GM18870 (cell line): ENCODE results near the gene OR52K2.
"Not testable (repeated sequence)": the region's sequence is repeated elsewhere in the genome, so short reads cannot be mapped to it uniquely, and the experiment has no call there.

ENCODE experiments used
- ATAC-seq: cut with Tn5 transposase; IDR thresholded peaks from one replicate; pipeline ENCODE4 v1.9.1; 2021; ENCODE audit warnings: moderate library complexity; ENCODE audit not compliant: unreplicated experiment

The OR52K2 gene

DNA sequence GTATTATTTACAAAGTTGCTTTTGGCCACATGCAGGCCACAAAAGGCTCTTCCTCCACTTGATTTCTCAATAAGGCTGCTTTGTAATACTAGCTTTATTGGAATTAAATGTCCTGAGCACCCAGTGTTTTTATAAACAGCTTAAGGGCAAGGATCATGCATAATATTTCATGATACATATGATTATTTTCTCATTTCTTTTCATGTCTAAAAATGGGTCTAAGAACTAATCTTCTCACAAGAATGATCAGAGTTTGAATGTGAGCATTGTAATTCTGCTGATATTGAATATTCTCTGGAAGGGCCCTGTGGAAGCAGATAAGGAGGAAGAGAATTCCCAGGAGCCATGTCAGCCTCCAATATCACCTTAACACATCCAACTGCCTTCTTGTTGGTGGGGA, at the start of gene OR52K2:
TSS of gene OR52K2 (plus strand) at position 301 of the 400 bp plus-strand sequence. CDS start at position 346, 45 bp downstream.
- ATAC-seq = no peak

GRCh38 chr11:4406206-4406605, 42.9 kb upstream of the OR52K2 start:
- ATAC-seq = not testable (repeated sequence)

DNA sequence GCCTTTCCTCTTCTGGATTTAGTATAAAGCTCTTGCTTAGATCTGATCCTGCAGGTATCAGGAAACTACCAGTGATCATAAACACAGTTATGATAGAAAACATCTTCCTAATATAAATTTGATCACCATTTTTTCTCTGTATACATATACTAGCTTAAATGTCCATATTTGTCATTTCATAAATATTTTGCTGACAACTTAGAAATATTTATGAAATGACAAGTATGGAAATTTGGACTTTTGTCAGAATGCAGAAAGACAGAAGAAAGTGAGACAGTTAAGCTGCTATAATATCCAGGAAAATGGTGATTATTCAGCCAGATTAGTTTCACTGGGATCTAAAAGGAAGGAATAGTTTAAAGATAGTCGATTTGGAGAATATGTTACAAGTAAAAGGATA, 32.8 kb upstream of the OR52K2 start:
- no peak for ATAC-seq

GRCh38 chr11:4416816-4417215, 32.3 kb upstream of the OR52K2 start:
- no peak for ATAC-seq

GRCh38 chr11:4418403-4418802, 30.7 kb upstream of the OR52K2 start:
- ATAC-seq = no peak

DNA sequence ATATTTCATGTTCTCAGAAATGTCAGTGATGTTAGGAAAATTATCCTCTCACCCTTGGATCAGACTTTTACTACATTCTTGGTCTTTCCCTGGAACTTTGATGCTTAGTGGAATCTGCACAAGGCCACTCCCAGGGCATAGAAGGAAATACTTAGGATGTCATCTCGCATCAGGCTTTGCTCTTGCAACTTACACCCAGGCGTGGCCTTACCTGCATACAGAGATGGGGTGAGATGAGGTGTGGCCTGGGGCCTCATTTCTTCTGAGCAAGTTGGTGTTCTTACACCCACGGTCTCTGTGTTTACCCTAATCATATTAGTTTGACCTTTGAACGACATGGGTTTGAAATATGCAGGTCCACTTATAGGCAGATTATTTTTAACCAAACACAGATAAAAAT, 19.0 kb upstream of the OR52K2 start:
- no peak for ATAC-seq

GRCh38 chr11:4433856-4434255, 15.2 kb upstream of the OR52K2 start:
- ATAC-seq = no peak

- no peak for ATAC-seq
These were observed 12.7 kb upstream of the OR52K2 start for GRCh38 chr11:4436411-4436810.

DNA sequence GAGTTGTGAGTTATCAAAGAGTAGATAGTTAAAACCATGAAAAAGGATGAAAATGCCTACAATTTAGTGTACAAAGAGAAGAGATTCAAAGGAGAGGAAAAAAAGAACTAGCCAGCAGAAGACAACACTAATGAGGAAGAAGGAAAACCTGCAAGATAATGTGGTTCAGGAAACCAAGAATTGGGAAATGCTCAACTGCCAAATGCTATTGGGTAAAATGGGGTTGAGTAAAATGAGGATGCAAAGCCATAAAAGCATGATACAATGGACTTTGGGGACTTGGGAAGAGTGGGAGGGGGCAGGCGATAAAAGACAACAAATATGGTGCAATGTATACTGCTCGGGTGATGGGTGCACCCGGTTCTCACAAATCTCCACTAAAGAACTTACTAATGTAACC, 7.6 kb upstream of the OR52K2 start:
- no peak for ATAC-seq

- no peak for ATAC-seq
These were observed 5.7 kb upstream of the OR52K2 start for GRCh38 chr11:4443232-4443891.

DNA sequence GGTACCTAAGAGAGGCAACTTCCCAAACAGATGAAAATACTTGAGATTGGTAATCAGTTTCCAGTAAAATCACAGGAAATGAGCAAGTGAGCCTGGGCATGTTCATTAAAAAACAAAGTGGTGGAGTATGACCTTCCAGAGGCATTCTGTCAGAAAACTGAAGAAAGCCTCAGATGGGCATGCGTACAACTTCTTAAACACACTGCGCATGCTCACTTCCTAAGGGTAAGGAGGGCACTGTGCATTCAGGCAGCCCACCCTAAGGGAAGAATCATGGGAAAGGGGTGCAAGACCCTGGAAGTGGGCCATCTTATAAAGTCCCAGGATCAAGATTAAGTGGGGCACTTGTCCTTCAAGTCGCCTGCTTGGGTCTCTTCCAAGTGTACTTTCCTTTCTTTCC, 4.0 kb downstream of the OR52K2 start:
- ATAC-seq = no peak

- ATAC-seq = no peak
These were observed 4.9 kb downstream of the OR52K2 start for GRCh38 chr11:4454021-4454420.

GRCh38 chr11:4455419-4455818, 6.3 kb downstream of the OR52K2 start:
- ATAC-seq = no peak

DNA sequence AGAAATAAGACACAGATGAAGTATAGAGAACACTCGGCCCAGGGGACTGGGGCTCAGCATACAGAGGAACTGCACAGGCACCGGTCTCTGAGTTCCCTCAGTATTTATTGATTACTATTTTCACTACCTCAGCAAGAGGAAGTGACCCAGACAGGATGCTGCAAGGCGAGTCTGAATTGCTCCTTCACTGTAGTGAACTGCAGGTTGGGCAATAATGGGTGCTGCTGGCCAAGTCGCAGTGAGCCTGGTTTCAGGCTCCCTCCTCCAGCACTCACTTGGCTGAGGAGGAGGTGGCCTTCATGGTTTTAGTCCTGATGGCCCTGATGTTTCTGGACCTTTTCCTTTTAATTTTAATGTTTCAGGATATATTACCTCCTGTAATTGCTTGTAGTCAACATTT, 10.4 kb downstream of the OR52K2 start:
- ATAC-seq = peak; percentile 78

DNA sequence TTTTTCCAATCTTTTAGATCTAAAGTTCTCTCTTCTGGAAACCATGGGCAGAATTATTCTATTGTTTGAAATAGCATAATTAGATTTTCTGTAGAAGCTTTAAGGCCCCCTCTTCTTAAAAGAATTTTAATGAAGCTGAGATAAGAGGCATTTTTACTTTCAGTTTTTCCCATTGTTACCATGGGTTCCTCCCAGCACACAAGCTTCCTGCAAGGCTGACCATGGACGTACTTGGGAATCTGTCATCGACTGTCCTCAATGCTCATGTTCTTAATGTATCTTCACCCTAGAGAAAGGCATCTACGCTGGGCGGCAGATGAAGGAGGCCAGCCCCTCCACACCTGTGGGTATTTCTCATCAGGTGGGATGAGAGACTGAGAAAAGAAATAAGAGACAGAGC, 11.1 kb downstream of the OR52K2 start:
- no peak for ATAC-seq

GRCh38 chr11:4464216-4465159, 15.4 kb downstream of the OR52K2 start:
- ATAC-seq = no peak

- no peak for ATAC-seq
These were observed 16.3 kb downstream of the OR52K2 start for GRCh38 chr11:4465407-4465806.

DNA sequence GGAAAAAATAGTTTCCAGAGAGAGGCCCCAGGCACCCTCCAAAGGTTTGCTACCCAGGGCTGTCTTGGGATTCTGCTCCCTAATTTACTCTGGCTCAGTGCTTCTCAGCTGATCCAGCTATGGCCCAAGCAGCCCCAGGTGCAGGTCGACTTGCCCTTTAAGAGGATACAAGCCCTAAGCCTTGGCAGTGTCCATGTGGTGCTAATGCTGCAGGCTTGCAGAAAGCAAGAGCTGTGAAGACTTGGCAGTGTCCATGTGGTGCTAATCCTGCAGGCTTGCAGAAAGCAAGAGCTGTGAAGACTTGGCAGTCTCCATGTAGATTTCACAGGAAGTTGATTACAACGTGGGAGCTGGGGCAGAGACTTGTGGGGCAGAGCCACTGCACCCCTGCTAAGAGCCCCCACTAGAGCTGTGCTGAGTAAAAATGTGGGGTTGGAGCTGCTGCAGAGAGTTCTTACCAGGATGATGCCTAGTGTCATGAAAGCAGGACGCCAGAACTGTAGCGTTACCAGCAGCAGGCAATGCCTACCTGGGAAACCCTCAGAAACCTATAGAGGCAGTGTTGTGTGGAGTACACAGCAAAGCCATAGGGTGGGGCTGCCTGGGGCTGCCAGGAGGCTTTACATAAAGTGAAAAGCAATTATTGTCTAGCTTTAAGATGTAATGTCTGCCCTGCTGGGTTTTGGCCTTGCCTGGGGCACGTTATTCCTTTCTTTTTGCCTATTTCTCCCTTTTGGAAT, 17.2 kb downstream of the OR52K2 start:
- no peak for ATAC-seq

GRCh38 chr11:4466871-4467442, 17.9 kb downstream of the OR52K2 start:
- ATAC-seq = peak; percentile 71

- ATAC-seq = no peak
These were observed 18.9 kb downstream of the OR52K2 start for GRCh38 chr11:4467811-4468606.
